AG10803 (cell line): Measurements from ENCODE around the gene B4GALT3.
"Not testable (repeated sequence)": the region's sequence is repeated elsewhere in the genome, so short reads cannot be mapped to it uniquely, and the experiment has no call there.

Experiments used
- DNase-seq: peaks from one replicate; pipeline ENCODE4 v3.0.0; 2010; ENCODE audit warnings: low read depth
- H3K4me3 ChIP-seq: 2 replicates; pipeline ENCODE4 v1.5.1; 2011; ENCODE audit warnings: mild to moderate bottlenecking, low read length, control low read depth
- CTCF ChIP-seq: conservative IDR thresholded peaks from 2 replicates; pipeline ENCODE4 v1.5.1; 2011; ENCODE audit warnings: mild to moderate bottlenecking, low read length, control low read depth, inconsistent platforms

Gene B4GALT3

GRCh38 chr1:161177112-161177935 lies at the start of gene B4GALT3:
Gene B4GALT3, minus strand, starts transcription at chr1:161177507. Its CDS starts 1,447 bp downstream, at chr1:161176060.
- peak; percentile 61 for DNase-seq
- H3K4me3 ChIP-seq: peak within 1 kb of the TSS; percentile 98

GRCh38 chr1:161226759-161227158 lies 49.5 kb upstream of the B4GALT3 start:
- DNase-seq: no peak
- peak overlapping the region; percentile 93 for H3K4me3 ChIP-seq
- TF ChIP-seq CTCF: no peak

More at GRCh38 chr1:161177112-161177935, at the start of gene B4GALT3:
- 0 out of 2 replicates have a peak, but pooled peaks have one; percentile 5 for TF ChIP-seq CTCF

- DNase-seq: no peak
- no peak for TF ChIP-seq CTCF
- peak overlapping the region; percentile 93 for H3K4me3 ChIP-seq
Measured at GRCh38 chr1:161226320-161226711, 49.0 kb upstream of the B4GALT3 start.

- peak; percentile 81 for TF ChIP-seq CTCF
- H3K4me3 ChIP-seq: peak within 1 kb of the TSS; percentile 93
- DNase-seq: peak; percentile 100
Measured at GRCh38 chr1:161225534-161226319, 48.4 kb upstream of the B4GALT3 start, which contains the start of gene TOMM40L. Gene TOMM40L, plus strand, starts transcription at chr1:161226060. Its CDS starts 430 bp downstream, at chr1:161226490.

GRCh38 chr1:161225178-161225533 lies 47.8 kb upstream of the B4GALT3 start:
- DNase-seq: no peak
- TF ChIP-seq CTCF: no peak
- no peak overlapping the region for H3K4me3 ChIP-seq

GRCh38 chr1:161224695-161225087 lies 47.4 kb upstream of the B4GALT3 start:
- not testable (repeated sequence) for H3K4me3 ChIP-seq

GRCh38 chr1:161223805-161224694 lies 46.7 kb upstream of the B4GALT3 start:
- no peak for TF ChIP-seq CTCF
- DNase-seq: no peak
- no peak overlapping the region for H3K4me3 ChIP-seq

More at GRCh38 chr1:161224695-161225087, 47.4 kb upstream of the B4GALT3 start:
- DNase-seq: not testable (repeated sequence)
